GM13977 (cell line): ENCODE data around the gene PLA2G4E.

Source experiments
- DNase-seq: peaks from one replicate; pipeline ENCODE4 v3.0.0; 2012; ENCODE audit warnings: low spot score
- in situ Hi-C: fragments of 300-500 bp; cut with MboI; formaldehyde crosslinking; loops from one replicate; pipeline ENCODE4 v1.12.0; 2022; ENCODE audit warnings: low sequenced_read_pairs, low pct_unique_long_range_greater_than_20kb, mixed read lengths, inconsistent platforms; ENCODE audit not compliant: unreplicated experiment
- TF ChIP-seq, protein P1 (sequence below): IDR thresholded peaks from 2 replicates; pipeline ENCODE4 v1.5.1; 2012; ENCODE audit warnings: mild to moderate bottlenecking, control low read depth; ENCODE audit not compliant: insufficient read depth; ENCODE audit errors: extremely low read depth, missing control alignments

The PLA2G4E gene

DNA sequence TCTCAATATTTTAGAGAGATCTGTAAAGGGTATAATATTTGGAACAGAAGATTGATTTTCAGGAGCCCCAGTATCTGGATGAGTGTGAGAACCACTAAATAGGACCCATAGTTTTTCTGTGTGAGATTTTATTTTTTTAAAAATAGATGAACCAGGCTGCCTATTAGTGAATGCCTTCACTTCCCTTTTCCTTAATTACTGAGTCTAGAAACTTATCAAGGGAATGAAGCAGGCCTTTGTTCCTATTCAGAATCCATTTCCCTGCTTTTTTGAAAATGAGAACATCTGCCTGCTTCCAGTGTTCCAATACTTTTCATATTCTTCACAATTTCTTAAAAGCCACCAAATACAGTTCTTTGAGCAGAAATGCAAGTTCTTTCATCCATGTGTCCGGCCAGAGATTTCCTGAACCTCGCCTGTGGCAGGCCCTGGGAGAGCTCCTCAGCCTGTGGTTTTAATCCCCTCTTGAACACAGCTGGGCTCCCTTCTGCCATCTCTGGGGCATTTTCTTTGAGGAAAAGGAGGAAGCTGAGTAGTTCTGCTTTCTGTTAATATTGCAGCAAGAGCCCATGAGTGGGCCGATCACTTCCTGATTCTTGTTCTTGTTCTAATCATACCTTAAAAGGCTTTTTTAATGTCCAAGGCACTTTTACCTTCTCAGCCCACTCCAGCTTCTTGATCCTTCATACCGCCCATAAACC, 53.2 kb downstream of the PLA2G4E start:
- peak; percentile 69 for DNase-seq

DNA sequence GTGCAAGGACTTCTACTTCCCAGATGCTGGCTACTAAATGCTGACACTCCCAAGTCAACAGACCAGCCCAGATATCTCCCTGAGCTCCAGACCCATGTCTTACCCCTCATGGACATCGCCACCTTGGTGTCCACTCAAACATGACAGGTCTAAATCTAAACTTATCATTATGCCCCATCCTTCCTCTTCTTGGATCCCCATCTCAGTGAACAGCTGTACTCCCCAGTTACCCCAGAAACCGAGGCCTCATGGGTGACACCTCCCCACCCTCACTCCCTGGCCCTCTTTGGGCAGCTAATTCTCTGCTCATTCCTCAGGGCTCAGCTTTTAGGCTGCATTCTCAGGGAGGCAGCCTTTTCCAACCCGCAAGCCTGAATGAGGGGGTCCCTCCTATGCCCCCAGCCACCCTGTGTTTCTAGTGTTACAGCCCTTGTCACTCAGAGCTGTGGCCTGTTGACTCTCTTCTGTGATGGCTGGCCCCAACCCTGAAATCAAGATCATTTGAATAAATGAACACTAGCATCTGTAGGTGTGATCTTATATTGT, 53.8 kb downstream of the PLA2G4E start:
- in situ Hi-C loops = no loop called here
- DNase-seq = no peak
- TF ChIP-seq, protein P1, sequence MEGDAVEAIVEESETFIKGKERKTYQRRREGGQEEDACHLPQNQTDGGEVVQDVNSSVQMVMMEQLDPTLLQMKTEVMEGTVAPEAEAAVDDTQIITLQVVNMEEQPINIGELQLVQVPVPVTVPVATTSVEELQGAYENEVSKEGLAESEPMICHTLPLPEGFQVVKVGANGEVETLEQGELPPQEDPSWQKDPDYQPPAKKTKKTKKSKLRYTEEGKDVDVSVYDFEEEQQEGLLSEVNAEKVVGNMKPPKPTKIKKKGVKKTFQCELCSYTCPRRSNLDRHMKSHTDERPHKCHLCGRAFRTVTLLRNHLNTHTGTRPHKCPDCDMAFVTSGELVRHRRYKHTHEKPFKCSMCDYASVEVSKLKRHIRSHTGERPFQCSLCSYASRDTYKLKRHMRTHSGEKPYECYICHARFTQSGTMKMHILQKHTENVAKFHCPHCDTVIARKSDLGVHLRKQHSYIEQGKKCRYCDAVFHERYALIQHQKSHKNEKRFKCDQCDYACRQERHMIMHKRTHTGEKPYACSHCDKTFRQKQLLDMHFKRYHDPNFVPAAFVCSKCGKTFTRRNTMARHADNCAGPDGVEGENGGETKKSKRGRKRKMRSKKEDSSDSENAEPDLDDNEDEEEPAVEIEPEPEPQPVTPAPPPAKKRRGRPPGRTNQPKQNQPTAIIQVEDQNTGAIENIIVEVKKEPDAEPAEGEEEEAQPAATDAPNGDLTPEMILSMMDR = no peak

More for the DNA sequence above, 53.2 kb downstream of the PLA2G4E start:
- TF ChIP-seq, protein P1 = no peak
- in situ Hi-C loops = no loop called here

DNA sequence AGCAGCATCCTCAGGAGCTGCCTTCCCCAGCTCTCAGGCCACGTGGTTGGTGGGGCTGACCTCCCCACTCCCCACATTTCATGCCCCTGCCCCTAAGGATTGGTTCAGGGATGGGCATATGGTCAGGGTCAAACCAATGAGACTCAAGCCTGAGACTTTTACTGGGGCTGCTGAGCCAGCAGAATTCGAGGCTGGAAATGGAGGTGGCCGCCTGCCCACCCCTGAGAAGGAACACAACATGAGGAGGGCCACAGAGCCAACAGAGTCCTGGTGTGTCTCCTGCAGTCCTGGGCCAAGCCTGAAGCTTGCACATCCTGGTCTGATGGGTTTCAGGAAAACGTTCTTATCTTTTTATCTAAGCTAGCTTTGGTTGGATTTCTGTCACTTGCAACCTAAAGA, 54.4 kb downstream of the PLA2G4E start:
- no peak for DNase-seq

DNA sequence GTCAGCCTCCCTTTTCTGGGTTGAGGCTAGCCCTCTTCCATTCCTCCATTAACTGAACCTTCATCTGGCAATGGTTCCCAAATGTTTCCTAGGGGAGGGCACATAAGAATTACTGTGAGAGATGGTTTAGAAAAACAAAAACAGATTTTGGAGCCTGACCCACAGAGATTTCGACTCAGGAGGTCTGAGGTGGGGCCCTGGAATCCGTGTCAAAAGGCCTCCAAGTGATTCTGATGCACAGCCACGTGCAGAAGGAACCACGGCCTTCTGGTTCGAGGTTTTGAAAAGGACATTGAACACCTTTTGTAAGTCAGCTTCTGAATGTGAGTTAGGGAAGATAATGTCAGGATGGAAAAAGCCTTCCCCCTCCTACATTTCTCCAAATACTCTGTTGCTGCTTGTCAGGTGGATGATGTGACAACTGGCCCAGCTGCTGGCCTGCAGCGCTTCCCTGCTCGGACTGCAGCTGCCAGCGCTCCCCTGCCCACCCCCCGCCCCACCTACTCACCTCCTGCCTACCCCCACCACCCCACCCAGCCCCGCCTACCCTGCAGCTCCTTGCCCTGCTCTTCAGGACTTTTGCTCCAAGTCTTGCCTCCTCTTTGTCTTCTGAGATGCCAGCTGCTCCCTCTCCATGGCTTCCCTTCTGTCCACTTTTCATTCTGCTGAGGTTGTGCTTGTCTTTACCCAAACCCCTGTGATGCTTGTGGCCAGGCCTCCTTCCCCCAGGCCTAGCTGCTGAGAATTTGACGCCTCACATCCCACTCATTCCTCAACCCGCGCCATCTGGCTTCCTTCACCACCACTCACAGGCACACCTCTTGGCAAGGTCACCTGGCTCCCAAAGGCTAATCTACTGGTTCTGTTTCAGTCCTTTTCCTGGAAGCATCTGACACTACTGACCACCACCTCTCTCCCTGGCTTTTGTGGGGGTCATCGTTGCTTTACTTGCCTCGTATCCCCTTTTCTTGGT, 55.1 kb downstream of the PLA2G4E start:
- in situ Hi-C loops = no loop called here
- TF ChIP-seq, protein P1 = no peak

More for the DNA sequence above, 54.4 kb downstream of the PLA2G4E start:
- TF ChIP-seq, protein P1 = no peak
- in situ Hi-C loops = no loop called here

DNA sequence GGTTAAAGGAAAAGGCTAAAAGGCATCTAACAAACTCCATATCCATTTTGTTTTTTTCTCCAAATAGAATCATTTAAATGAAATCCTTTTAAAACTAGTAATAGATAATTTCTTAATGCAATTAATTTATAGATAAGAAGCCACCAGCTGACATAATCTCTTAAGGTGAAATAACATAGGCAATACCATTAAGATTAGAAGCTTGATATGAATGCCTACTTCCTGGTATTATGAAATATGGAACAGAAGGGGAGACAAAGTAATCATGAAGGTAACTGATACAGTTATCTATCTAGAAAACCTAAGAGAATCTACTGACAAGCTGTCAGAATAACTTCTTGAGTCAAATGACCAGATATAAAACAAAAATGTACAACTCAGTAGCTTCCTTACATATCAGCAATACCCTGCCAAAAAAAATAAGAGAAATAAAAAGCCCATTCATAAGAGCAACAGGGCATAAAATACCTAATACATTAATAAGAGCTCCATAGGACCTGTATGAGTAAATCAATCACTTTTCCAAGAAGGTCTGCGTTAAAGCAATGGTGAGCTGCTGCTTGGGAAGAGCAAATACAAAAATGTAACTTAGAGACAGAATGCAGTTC, 59.1 kb downstream of the PLA2G4E start:
- TF ChIP-seq, protein P1 = no peak
- DNase-seq = no peak
- in situ Hi-C loops = no loop called here

More for the DNA sequence above, 55.1 kb downstream of the PLA2G4E start:
- no peak for DNase-seq

DNA sequence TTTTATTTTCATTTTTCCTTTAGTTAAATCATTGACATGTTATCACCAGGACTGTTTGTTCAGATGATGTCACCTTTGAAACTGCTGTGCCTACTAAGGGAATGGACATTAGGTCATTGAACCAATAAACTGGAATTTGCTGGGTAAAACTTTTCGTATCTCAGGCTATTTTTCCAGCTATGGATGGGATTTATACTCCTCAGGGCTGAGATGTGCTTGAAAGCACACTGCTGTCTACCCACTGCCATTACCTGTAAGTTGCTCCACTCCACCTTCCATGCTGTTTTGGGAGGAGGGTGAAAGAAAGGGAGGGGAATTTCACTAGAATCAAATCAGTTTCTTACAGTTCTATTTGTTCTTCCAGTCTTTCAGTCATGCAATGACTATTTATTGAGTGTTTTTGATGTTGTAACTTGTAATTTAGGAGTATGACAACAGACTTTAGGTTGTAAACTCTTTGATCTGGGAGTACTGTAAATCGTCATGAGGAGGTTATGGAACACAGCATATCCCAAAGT, 59.8 kb downstream of the PLA2G4E start:
- no peak for DNase-seq
- TF ChIP-seq, protein P1 = no peak
- in situ Hi-C loops = no loop called here
